ENCODE measurements around the gene LHFPL3.

LHFPL3 gene

DNA sequence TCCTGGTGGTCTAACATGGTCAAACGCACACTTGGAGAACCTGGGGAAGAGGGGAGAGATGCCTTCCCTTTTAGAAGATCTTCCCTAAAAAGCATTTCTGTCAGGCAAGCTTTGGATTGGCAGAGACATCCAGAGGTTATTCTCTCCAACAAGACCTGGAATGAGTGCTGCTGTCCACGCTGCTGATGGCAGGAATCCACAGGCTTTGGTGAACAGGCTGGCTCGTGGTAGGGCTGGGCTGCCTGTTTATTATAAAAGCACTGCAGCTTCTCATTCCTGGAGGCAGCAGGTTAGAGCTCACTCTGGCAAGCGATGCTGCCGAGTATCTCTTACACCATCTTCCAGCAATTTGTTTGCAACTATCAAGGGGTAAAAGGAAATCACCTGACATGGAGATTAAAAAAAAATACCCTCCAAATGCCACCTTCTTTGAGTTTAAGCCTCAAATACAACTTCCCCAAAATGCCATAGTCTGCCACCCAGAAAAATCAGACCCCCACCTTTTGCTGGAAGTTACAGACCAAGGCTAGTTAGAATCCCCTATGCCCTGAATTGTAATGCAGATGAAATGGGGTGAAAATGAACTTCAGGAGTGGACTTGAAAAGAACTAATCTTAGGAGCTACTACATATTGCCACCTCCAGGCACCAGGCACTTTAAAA lies 533.5 kb downstream of the LHFPL3 start:
- Histone ChIP-seq H3K9me3 (replicated peaks in 1 of 2; ENCODE audit: control insufficient read depth in 2 of 2, insufficient read depth in 1 of 2, low read depth in 1 of 2, low read length in 2 of 2) (peaks cover 3 to 4% of the 10 kb centered on the region in 2 donors), H3K18ac (ENCODE audit: low read length) (no peak overlapping the region), H2AFZ (ENCODE audit: low read length) (no peak overlapping the region), H3K36me3 (replicated peaks in 1 of 2; ENCODE audit: control insufficient read depth in 2 of 2, insufficient read depth in 2 of 2, low read length in 2 of 2) (no peaks in the 10 kb centered on the region), H3K4ac (ENCODE audit: low read length) (no peak overlapping the region), H3K4me2 (ENCODE audit: insufficient read depth, low read length, poor library complexity, severe bottlenecking) (no peak overlapping the region), H4K8ac (ENCODE audit: low read depth, low read length) (no peak overlapping the region), H4K91ac (ENCODE audit: low read depth, low read length, poor library complexity) (no peak overlapping the region), H3K23ac (ENCODE audit: low read depth, low read length, poor library complexity) (no peak overlapping the region), H3K9ac (ENCODE audit: low read depth, low read length, poor library complexity) (no peak overlapping the region), H3K4me3 (ENCODE audit: low read length in 2 of 2) (no peak overlapping the region), H2BK12ac (ENCODE audit: low read length) (no peak overlapping the region), H3K4me1 (ENCODE audit: control insufficient read depth in 2 of 2, insufficient read depth in 1 of 2, low read depth in 1 of 2, low read length in 2 of 2) (no peaks in the 10 kb centered on the region), H3K14ac (ENCODE audit: low read length) (no peak overlapping the region), H3K27me3 (ENCODE audit: control insufficient read depth in 3 of 3, insufficient read depth in 3 of 3, low read depth in 1 of 3, low read length in 3 of 3) (peaks cover 0 to 5% (median 0%) of the 10 kb centered on the region in 3 experiments), H3K27ac (replicated peaks; ENCODE audit: low read length) (no peak overlapping the region), H3K79me1 (ENCODE audit: low read depth, low read length) (no peaks in the 10 kb centered on the region), H2BK15ac (ENCODE audit: low read length) (no peak overlapping the region), H2BK120ac (ENCODE audit: low read depth, low read length) (no peak overlapping the region), H2BK5ac (ENCODE audit: low read length) (no peak overlapping the region), H2AK5ac (ENCODE audit: low read depth, low read length) (no peak overlapping the region)
- no CpG with 5 or more reads among the region's 5 CpGs for WGBS, 2 donors (ENCODE audit: extremely low coverage in 2 of 2, insufficient read length in 2 of 2, insufficient replicate concordance in 1 of 2)
- no peak for DNase-seq (ENCODE audit: low spot score)

DNA sequence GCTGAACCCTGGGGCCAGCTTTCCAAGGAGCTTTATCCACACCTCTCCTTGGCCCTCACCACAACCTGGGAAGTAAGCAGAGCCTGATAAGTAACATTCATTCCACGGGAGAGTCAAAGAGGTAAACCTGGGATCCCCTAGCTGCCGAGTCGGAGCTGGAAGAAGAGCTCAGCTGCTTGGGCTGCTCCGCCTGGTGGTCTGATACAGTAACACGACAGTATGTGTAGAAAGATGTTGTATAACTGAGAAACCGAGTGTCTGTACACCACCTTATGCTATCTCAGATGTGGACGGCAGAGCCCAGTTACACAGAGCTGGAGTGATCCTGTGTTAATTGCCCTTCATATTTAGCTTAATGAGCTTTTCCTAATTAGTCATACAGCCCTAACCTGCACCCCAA lies 534.3 kb downstream of the LHFPL3 start:
- H2BK12ac ChIP-seq (ENCODE audit: low read length) = no peak overlapping the region
- peaks cover 0 to 5% (median 0%) of the 10 kb centered on the region in 3 experiments for H3K27me3 ChIP-seq (ENCODE audit: control insufficient read depth in 3 of 3, insufficient read depth in 3 of 3, low read depth in 1 of 3, low read length in 3 of 3)
- H3K4me2 ChIP-seq (ENCODE audit: insufficient read depth, low read length, poor library complexity, severe bottlenecking) = no peak overlapping the region
- H4K8ac ChIP-seq (ENCODE audit: low read depth, low read length) = no peak overlapping the region
- WGBS, 2 donors (ENCODE audit: extremely low coverage in 2 of 2, insufficient read length in 2 of 2, insufficient replicate concordance in 1 of 2) = no CpG with 5 or more reads among the region's 7 CpGs
- no peak overlapping the region for H2BK5ac ChIP-seq (ENCODE audit: low read length)
- H3K18ac ChIP-seq (ENCODE audit: low read length) = no peak overlapping the region
- H2BK120ac ChIP-seq (ENCODE audit: low read depth, low read length) = no peak overlapping the region
- H3K4me3 ChIP-seq (ENCODE audit: low read length in 2 of 2) = no peak overlapping the region
- no peaks in the 10 kb centered on the region for H3K36me3 ChIP-seq (replicated peaks in 1 of 2; ENCODE audit: control insufficient read depth in 2 of 2, insufficient read depth in 2 of 2, low read length in 2 of 2)
- no peak overlapping the region for H2AK5ac ChIP-seq (ENCODE audit: low read depth, low read length)
- no peak overlapping the region for H3K27ac ChIP-seq (replicated peaks; ENCODE audit: low read length)
- no peak overlapping the region for H3K23ac ChIP-seq (ENCODE audit: low read depth, low read length, poor library complexity)
- no peaks in the 10 kb centered on the region for H3K79me1 ChIP-seq (ENCODE audit: low read depth, low read length)
- H3K4ac ChIP-seq (ENCODE audit: low read length) = no peak overlapping the region
- no peak overlapping the region for H2BK15ac ChIP-seq (ENCODE audit: low read length)
- no peak overlapping the region for H2AFZ ChIP-seq (ENCODE audit: low read length)
- no peak overlapping the region for H3K9ac ChIP-seq (ENCODE audit: low read depth, low read length, poor library complexity)
- DNase-seq (ENCODE audit: low spot score) = no peak
- H3K14ac ChIP-seq (ENCODE audit: low read length) = no peak overlapping the region
- H3K9me3 ChIP-seq (replicated peaks in 1 of 2; ENCODE audit: control insufficient read depth in 2 of 2, insufficient read depth in 1 of 2, low read depth in 1 of 2, low read length in 2 of 2) = peaks cover 3 to 4% of the 10 kb centered on the region in 2 donors
- no peaks in the 10 kb centered on the region for H3K4me1 ChIP-seq (ENCODE audit: control insufficient read depth in 2 of 2, insufficient read depth in 1 of 2, low read depth in 1 of 2, low read length in 2 of 2)
- no peak overlapping the region for H4K91ac ChIP-seq (ENCODE audit: low read depth, low read length, poor library complexity)

DNA sequence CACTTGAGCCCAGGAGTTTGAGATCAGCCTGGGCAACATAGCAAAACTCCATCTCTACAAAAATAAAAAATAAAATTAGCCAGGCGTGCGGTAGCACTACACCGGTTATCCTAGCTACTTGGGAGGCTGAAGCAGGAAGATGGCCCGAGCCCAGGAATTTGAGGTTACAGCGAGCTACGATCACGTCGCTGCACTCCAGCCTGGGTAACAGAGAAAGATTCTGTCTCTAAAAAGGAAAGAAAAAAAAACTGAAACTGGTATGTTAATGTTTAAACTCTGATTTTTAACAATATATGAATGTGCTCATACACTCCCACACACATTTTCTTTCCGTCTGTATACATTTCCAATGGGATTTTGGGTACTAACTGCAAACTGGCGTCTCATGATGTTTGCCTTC lies 545.0 kb downstream of the LHFPL3 start:
- Histone ChIP-seq H3K9me3 (replicated peaks in 1 of 2; ENCODE audit: control insufficient read depth in 2 of 2, insufficient read depth in 1 of 2, low read depth in 1 of 2, low read length in 2 of 2) (no peaks in the 10 kb centered on the region), H2BK15ac (ENCODE audit: low read length) (no peak overlapping the region), H3K27ac (replicated peaks; ENCODE audit: low read length) (no peak overlapping the region), H3K79me1 (ENCODE audit: low read depth, low read length) (no peaks in the 10 kb centered on the region), H3K27me3 (ENCODE audit: control insufficient read depth in 3 of 3, insufficient read depth in 3 of 3, low read depth in 1 of 3, low read length in 3 of 3) (no peaks in the 10 kb centered on the region), H3K4me1 (ENCODE audit: control insufficient read depth in 2 of 2, insufficient read depth in 1 of 2, low read depth in 1 of 2, low read length in 2 of 2) (no peaks in the 10 kb centered on the region), H3K9ac (ENCODE audit: low read depth, low read length, poor library complexity) (no peak overlapping the region), H3K4me3 (ENCODE audit: low read length in 2 of 2) (no peak overlapping the region), H2BK120ac (ENCODE audit: low read depth, low read length) (no peak overlapping the region), H4K8ac (ENCODE audit: low read depth, low read length) (no peak overlapping the region), H3K18ac (ENCODE audit: low read length) (no peak overlapping the region), H4K91ac (ENCODE audit: low read depth, low read length, poor library complexity) (no peak overlapping the region), H2AK5ac (ENCODE audit: low read depth, low read length) (no peak overlapping the region), H2BK5ac (ENCODE audit: low read length) (no peak overlapping the region), H3K36me3 (replicated peaks in 1 of 2; ENCODE audit: control insufficient read depth in 2 of 2, insufficient read depth in 2 of 2, low read length in 2 of 2) (no peaks in the 10 kb centered on the region), H3K4me2 (ENCODE audit: insufficient read depth, low read length, poor library complexity, severe bottlenecking) (no peak overlapping the region), H2AFZ (ENCODE audit: low read length) (no peak overlapping the region), H3K4ac (ENCODE audit: low read length) (no peak overlapping the region), H3K14ac (ENCODE audit: low read length) (no peak overlapping the region), H2BK12ac (ENCODE audit: low read length) (no peak overlapping the region), H3K23ac (ENCODE audit: low read depth, low read length, poor library complexity) (no peak overlapping the region)
- WGBS, 2 donors (ENCODE audit: extremely low coverage in 2 of 2, insufficient read length in 2 of 2, insufficient replicate concordance in 1 of 2) = no CpG with 5 or more reads among the region's 10 CpGs
- DNase-seq (ENCODE audit: low spot score) = no peak

DNA sequence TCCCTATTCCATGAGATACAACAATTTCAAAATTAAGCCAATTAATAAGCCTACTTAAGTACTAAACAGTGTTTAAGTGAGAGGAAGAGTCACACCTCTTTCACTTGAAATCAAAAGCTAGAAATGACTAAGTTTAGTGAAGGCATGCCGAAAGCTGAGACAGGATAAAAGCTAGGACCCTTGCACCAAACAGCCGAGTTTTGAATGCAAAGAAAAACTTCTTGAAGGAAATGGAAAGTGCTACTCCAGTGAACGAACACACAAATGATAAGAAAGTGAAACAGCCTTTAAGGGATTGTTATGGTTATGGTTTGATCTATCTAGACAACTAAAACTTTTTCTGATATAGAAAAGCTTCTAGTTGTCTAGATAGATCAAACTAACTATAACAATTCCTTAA lies 550.2 kb downstream of the LHFPL3 start:
- Histone ChIP-seq H2BK12ac (ENCODE audit: low read length) (no peak overlapping the region), H3K4ac (ENCODE audit: low read length) (no peak overlapping the region), H4K8ac (ENCODE audit: low read depth, low read length) (no peak overlapping the region), H3K14ac (ENCODE audit: low read length) (no peak overlapping the region), H3K4me3 (ENCODE audit: low read length in 2 of 2) (no peak overlapping the region), H3K79me1 (ENCODE audit: low read depth, low read length) (no peaks in the 10 kb centered on the region), H2AFZ (ENCODE audit: low read length) (no peak overlapping the region), H3K9ac (ENCODE audit: low read depth, low read length, poor library complexity) (no peak overlapping the region), H3K9me3 (replicated peaks in 1 of 2; ENCODE audit: control insufficient read depth in 2 of 2, insufficient read depth in 1 of 2, low read depth in 1 of 2, low read length in 2 of 2) (peaks cover 2 to 8% of the 10 kb centered on the region in 2 donors), H2BK5ac (ENCODE audit: low read length) (no peak overlapping the region), H2BK120ac (ENCODE audit: low read depth, low read length) (no peak overlapping the region), H3K36me3 (replicated peaks in 1 of 2; ENCODE audit: control insufficient read depth in 2 of 2, insufficient read depth in 2 of 2, low read length in 2 of 2) (no peaks in the 10 kb centered on the region), H3K27me3 (ENCODE audit: control insufficient read depth in 3 of 3, insufficient read depth in 3 of 3, low read depth in 1 of 3, low read length in 3 of 3) (no peaks in the 10 kb centered on the region), H3K4me2 (ENCODE audit: insufficient read depth, low read length, poor library complexity, severe bottlenecking) (no peak overlapping the region), H3K27ac (replicated peaks; ENCODE audit: low read length) (no peak overlapping the region), H2BK15ac (ENCODE audit: low read length) (no peak overlapping the region), H4K91ac (ENCODE audit: low read depth, low read length, poor library complexity) (no peak overlapping the region), H3K23ac (ENCODE audit: low read depth, low read length, poor library complexity) (no peak overlapping the region), H2AK5ac (ENCODE audit: low read depth, low read length) (no peak overlapping the region), H3K4me1 (ENCODE audit: control insufficient read depth in 2 of 2, insufficient read depth in 1 of 2, low read depth in 1 of 2, low read length in 2 of 2) (no peaks in the 10 kb centered on the region), H3K18ac (ENCODE audit: low read length) (no peak overlapping the region)
- DNase-seq (ENCODE audit: low spot score) = no peak
- no CpG with 5 or more reads among the region's 3 CpGs for WGBS, 2 donors (ENCODE audit: extremely low coverage in 2 of 2, insufficient read length in 2 of 2, insufficient replicate concordance in 1 of 2)

All from neuronal stem cell (in vitro differentiated cells).